ENCODE data around the gene SYCE1L. TPM values are rescaled to one million over a fixed set of nuclear protein-coding genes. Genes with fewer than 3 reads are reported as not detected.

SYCE1L gene
- total and polyA plus RNA-seq, 9 of the 15 experiments (the other 6 are each of a cell fraction or from before 2014, with no cell fraction given): 0.54 to 2.7 (median 1.1) TPM; not detected in 5

- no peak for TF ChIP-seq FOXA3 (CRISPR knock-in tag; conservative IDR thresholded peaks at IDR 0.05 in 1 of 2, IDR thresholded peaks at IDR 0.05 in 1 of 2)
- TF ChIP-seq ZNF57 (CRISPR knock-in tag; IDR thresholded peaks at IDR 0.05): no peak
- TF ChIP-seq ZNF23 (CRISPR knock-in tag; IDR thresholded peaks at IDR 0.05): no peak
- TF ChIP-seq MAZ (CRISPR knock-in tag; conservative IDR thresholded peaks at IDR 0.05 in 1 of 2, IDR thresholded peaks at IDR 0.05 in 1 of 2): peak; percentile 79 to 85; a peak in 3 of 4 replicates
- no peak for TF ChIP-seq ZNF507 (tag; conservative IDR thresholded peaks at IDR 0.05)
- no peak for TF ChIP-seq DLX4 (CRISPR knock-in tag; IDR thresholded peaks at IDR 0.05)
- TF ChIP-seq MTA2 (IDR thresholded peaks at IDR 0.05; ENCODE audit: low read depth): no peak
- TF ChIP-seq CXXC5 (CRISPR knock-in tag; IDR thresholded peaks at IDR 0.05): peak; percentile 85
- no peak for TF ChIP-seq TAL1 (IDR thresholded peaks at IDR 0.05)
- TF ChIP-seq CC2D1A (IDR thresholded peaks at IDR 0.05): peak; percentile 52; the same call in 1 of the 2 replicates
- TF ChIP-seq ZNF3 (CRISPR knock-in tag; IDR thresholded peaks at IDR 0.05): no peak
- TF ChIP-seq NFE2 (IDR thresholded peaks at IDR 0.05; ENCODE audit: low read depth): no peak; the same call in 1 of the 2 replicates
- no peak for TF ChIP-seq ZNF740 (CRISPR knock-in tag; IDR thresholded peaks at IDR 0.05)
- TF ChIP-seq ZNF740 (tag; IDR thresholded peaks at IDR 0.05): 0 out of 4 replicates have a peak, but pooled peaks of 1 of the 2 experiments have one; percentile 29
- TF ChIP-seq CREB3L1 (IDR thresholded peaks at IDR 0.05; ENCODE audit: borderline replicate concordance, low read depth): peak; percentile 58
- peak; percentile 75 for TF ChIP-seq TAF9B (IDR thresholded peaks at IDR 0.05; ENCODE audit: partially characterized antibody)
- no peak for TF ChIP-seq TSC22D4 (tag; IDR thresholded peaks at IDR 0.05)
- TF ChIP-seq CEBPB (tag; IDR thresholded peaks at IDR 0.05): peak; percentile 92
- no peak for TF ChIP-seq HNRNPUL1 (IDR thresholded peaks at IDR 0.05; ENCODE audit: low read length)
- TF ChIP-seq ZNF24 (IDR thresholded peaks at IDR 0.05): no peak
- TF ChIP-seq ZKSCAN3 (CRISPR knock-in tag; IDR thresholded peaks at IDR 0.05): no peak
- peak; percentile 40 for TF ChIP-seq GMEB1 (CRISPR knock-in tag; IDR thresholded peaks at IDR 0.05)
- TF ChIP-seq FOXM1 (IDR thresholded peaks at IDR 0.05; ENCODE audit: low read depth): peak; percentile 68
- 0 out of 2 replicates have a peak, but pooled peaks have one; percentile 8 for TF ChIP-seq FOXM1 (CRISPR knock-in tag; IDR thresholded peaks at IDR 0.05; ENCODE audit: low read depth)
- no peak for TF ChIP-seq ZNF224 (CRISPR knock-in tag; IDR thresholded peaks at IDR 0.05)
- TF ChIP-seq SMARCA4 (IDR thresholded peaks at IDR 0.05): no peak
- TF ChIP-seq RFX5 (IDR thresholded peaks at IDR 0.05; ENCODE audit: low read depth, low read length): no peak
These were observed 8.5 kb upstream of the SYCE1L start, which contains the start of gene MON1B (continued) for GRCh38 chr16:77190478-77191258.

Data from K562 (cell line).